Measurements from ENCODE around the gene LCOR.

DNA sequence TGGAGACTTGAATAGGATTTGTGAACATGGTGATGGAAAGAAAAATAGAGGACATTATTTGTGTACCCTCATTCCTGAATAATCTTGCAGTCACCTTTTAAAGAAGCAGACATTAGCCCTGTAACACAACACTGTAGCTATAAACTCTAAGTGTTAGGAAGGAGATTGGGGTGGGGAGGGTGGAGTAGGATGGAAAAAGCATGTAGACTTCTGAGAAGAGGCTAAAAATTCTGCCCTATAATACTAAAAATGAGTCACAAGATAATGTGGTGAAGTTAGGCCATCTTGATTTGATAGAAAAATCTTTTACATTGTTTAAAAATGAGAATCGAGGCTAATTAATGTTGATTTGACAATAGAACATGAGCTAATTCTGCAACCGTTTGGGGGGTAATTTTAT, 128.8 kb downstream of the LCOR start:
- TF ChIP-seq CTCF (IDR thresholded peaks at IDR 0.05) (no peak), EZH2 (IDR thresholded peaks at IDR 0.05) (no peak)

All from neural progenitor cell (in vitro differentiated cells).